Neural cell (in vitro differentiated cells): ENCODE results near the gene ZNF445. TPM values are rescaled to one million over a fixed set of nuclear protein-coding genes. Genes with fewer than 3 reads are reported as not detected.

Experiments
- H2AFZ ChIP-seq: fragments of 200-600, 300-800 bp; sonication (generic), shearing (Covaris generic); 2 replicates; pipeline ENCODE4 v1.6.0; 2014; ENCODE audit warnings: low read depth, mild to moderate bottlenecking, antibody characterized with exemption, low read length, moderate library complexity
- H3F3A ChIP-seq: fragments of 200-600 bp; shearing (Covaris generic); 2 replicates; pipeline ENCODE4 v1.6.1; 2016; ENCODE audit warnings: mild to moderate bottlenecking, moderate library complexity, mixed read lengths, antibody characterized with exemption, low read length; ENCODE audit not compliant: insufficient read depth, poor library complexity, severe bottlenecking
- H3K27ac ChIP-seq: fragments of 200-600, 300-800 bp; sonication (generic), shearing (Covaris generic); 2 replicates; pipeline ENCODE4 v1.5.1; 2014; ENCODE audit warnings: mild to moderate bottlenecking, low read length, moderate library complexity
- H3K27me3 ChIP-seq: fragments of 300-800, 200-600 bp; sonication (generic), shearing (Covaris generic); 2 replicates; pipeline ENCODE4 v1.6.0; 2014; ENCODE audit warnings: mild to moderate bottlenecking, low read depth, low read length, moderate library complexity; ENCODE audit not compliant: insufficient read depth
- H3K36me3 ChIP-seq: fragments of 300-800, 200-600 bp; sonication (generic), shearing (Covaris generic); 2 replicates; pipeline ENCODE4 v1.5.1; 2014; ENCODE audit warnings: mild to moderate bottlenecking, antibody characterized with exemption, low read length, moderate library complexity; ENCODE audit not compliant: insufficient read depth
- H3K4me2 ChIP-seq: fragments of 300-800, 200-600 bp; sonication (generic), shearing (Covaris generic); 2 replicates; pipeline ENCODE4 v1.6.0; 2014; ENCODE audit warnings: mild to moderate bottlenecking, low read length
- H3K4me3 ChIP-seq: fragments of 300-800, 200-600 bp; sonication (generic), shearing (Covaris generic); 2 replicates; pipeline ENCODE4 v1.5.1; 2014; ENCODE audit warnings: mild to moderate bottlenecking, low read length, moderate library complexity
- H3K79me2 ChIP-seq: fragments of 200-600 bp; shearing (Covaris generic); replicated peaks from 2 replicates; pipeline ENCODE4 v1.6.0; 2014; ENCODE audit warnings: mild to moderate bottlenecking, low read length, moderate library complexity; ENCODE audit not compliant: insufficient read depth
- H3K9ac ChIP-seq: fragments of 300-800, 200-600 bp; sonication (generic), shearing (Covaris generic); 2 replicates; pipeline ENCODE4 v1.6.1; 2016; ENCODE audit warnings: mild to moderate bottlenecking, low read length, mixed read lengths
- H3K9me2 ChIP-seq: fragments of 200-600 bp; shearing (Covaris generic); 2 replicates; pipeline ENCODE4 v1.6.1; 2016; ENCODE audit warnings: mild to moderate bottlenecking, low read length, mixed read lengths; ENCODE audit not compliant: insufficient read depth
- H3K9me3 ChIP-seq: fragments of 200-600, 300-800 bp; sonication (generic), shearing (Covaris generic); 2 replicates; pipeline ENCODE4 v1.6.1; 2016; ENCODE audit warnings: mild to moderate bottlenecking, mixed run types, low read length, moderate library complexity, mixed read lengths
- H4K20me1 ChIP-seq: fragments of 200-600 bp; shearing (Covaris generic); 2 replicates; pipeline ENCODE4 v1.6.1; 2016; ENCODE audit warnings: mild to moderate bottlenecking, mixed run types; ENCODE audit not compliant: insufficient read depth
- EP300 ChIP-seq: fragments of 450-650 bp; conservative IDR thresholded peaks from 2 replicates; pipeline ENCODE4 v1.6.1; 2014; ENCODE audit warnings: antibody characterized with exemption, mild to moderate bottlenecking, moderate library complexity; ENCODE audit not compliant: poor library complexity, severe bottlenecking
- EZH2 ChIP-seq: fragments of 200-600, 300-800 bp; shearing (Covaris generic), sonication (generic); IDR thresholded peaks from 2 replicates; pipeline ENCODE4 v1.6.1; 2014; ENCODE audit warnings: antibody characterized with exemption, low read length, borderline replicate concordance, mild to moderate bottlenecking; ENCODE audit not compliant: insufficient read depth, poor library complexity, severe bottlenecking
- MXI1 ChIP-seq: fragments of 450-650 bp; conservative IDR thresholded peaks from 2 replicates; pipeline ENCODE4 v1.6.1; 2014; ENCODE audit warnings: antibody characterized with exemption, mild to moderate bottlenecking; ENCODE audit not compliant: poor library complexity, severe bottlenecking
- POLR2AphosphoS5 ChIP-seq: IDR thresholded peaks from 2 replicates; pipeline ENCODE4 v1.6.1; 2012
- RAD21 ChIP-seq: fragments of 450-650 bp; conservative IDR thresholded peaks from 2 replicates; pipeline ENCODE4 v1.6.1; 2014; ENCODE audit warnings: antibody characterized with exemption, mild to moderate bottlenecking, moderate library complexity
- SMC3 ChIP-seq: fragments of 450-650 bp; conservative IDR thresholded peaks from 2 replicates; pipeline ENCODE4 v1.6.1; 2014; ENCODE audit warnings: antibody characterized with exemption, mild to moderate bottlenecking, moderate library complexity; ENCODE audit not compliant: poor library complexity
- TAF1 ChIP-seq: IDR thresholded peaks from 2 replicates; pipeline ENCODE4 v1.6.1; 2012; ENCODE audit warnings: low read depth
- polyA plus RNA-seq: library from polyadenylated mRNA; depleted of rRNA; stranded (reverse); fragments of >200 nt; gene quantifications from 2 replicates; pipeline ENCODE4 v1.2.3, GENCODE V29; 2014
- TF ChIP-seq, protein P1 (sequence below): fragments of 450-650 bp; IDR thresholded peaks from 2 replicates; pipeline ENCODE4 v1.5.1; 2014; ENCODE audit warnings: antibody characterized with exemption, mild to moderate bottlenecking, moderate library complexity; ENCODE audit not compliant: poor library complexity, severe bottlenecking
- TF ChIP-seq, protein P2 (sequence below): IDR thresholded peaks from 2 replicates; pipeline ENCODE4 v1.6.1; 2012; ENCODE audit warnings: borderline replicate concordance

The ZNF445 gene
- polyA plus RNA-seq, 1 donor from 2014 or later: 15.8 TPM

DNA sequence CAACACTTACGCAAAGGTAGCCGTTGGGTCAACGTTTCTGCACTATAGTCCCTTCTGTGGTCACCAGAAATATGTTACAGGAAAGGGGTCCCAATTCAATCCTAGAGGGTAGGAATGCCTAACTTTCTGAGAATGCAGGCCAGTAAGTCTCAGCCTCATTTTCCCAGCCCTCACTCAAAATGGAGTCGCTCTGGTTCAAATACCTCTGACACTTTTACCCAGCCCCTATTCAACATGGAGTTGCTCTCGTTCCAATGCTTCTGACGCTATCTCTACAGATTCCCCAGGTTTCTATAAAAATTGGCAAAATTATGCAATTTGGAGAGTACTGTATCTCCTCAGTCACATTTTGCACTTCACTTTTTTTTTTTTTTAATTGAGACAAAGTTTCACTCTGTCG, 39.7 kb downstream of the ZNF445 start:
- no peaks in the 10 kb centered on the region for H3K9me2 ChIP-seq

GRCh38 chr3:44436181-44436580, 41.3 kb downstream of the ZNF445 start:
- no peaks in the 10 kb centered on the region for H4K20me1 ChIP-seq
- H3K4me3 ChIP-seq: no peak overlapping the region
- no peaks in the 10 kb centered on the region for H3K27me3 ChIP-seq
- H3K27ac ChIP-seq: no peak overlapping the region
- no peaks in the 10 kb centered on the region for H3F3A ChIP-seq
- H3K9me2 ChIP-seq: no peaks in the 10 kb centered on the region
- no peaks in the 10 kb centered on the region for H3K9me3 ChIP-seq
- no peaks in the 10 kb centered on the region for H3K79me2 ChIP-seq
- H2AFZ ChIP-seq: no peak overlapping the region
- no peak overlapping the region for H3K9ac ChIP-seq
- TF ChIP-seq, protein P1, sequence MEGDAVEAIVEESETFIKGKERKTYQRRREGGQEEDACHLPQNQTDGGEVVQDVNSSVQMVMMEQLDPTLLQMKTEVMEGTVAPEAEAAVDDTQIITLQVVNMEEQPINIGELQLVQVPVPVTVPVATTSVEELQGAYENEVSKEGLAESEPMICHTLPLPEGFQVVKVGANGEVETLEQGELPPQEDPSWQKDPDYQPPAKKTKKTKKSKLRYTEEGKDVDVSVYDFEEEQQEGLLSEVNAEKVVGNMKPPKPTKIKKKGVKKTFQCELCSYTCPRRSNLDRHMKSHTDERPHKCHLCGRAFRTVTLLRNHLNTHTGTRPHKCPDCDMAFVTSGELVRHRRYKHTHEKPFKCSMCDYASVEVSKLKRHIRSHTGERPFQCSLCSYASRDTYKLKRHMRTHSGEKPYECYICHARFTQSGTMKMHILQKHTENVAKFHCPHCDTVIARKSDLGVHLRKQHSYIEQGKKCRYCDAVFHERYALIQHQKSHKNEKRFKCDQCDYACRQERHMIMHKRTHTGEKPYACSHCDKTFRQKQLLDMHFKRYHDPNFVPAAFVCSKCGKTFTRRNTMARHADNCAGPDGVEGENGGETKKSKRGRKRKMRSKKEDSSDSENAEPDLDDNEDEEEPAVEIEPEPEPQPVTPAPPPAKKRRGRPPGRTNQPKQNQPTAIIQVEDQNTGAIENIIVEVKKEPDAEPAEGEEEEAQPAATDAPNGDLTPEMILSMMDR: no peak
- TF ChIP-seq POLR2AphosphoS5 (no peak), MXI1 (no peak), SMC3 (no peak), EP300 (no peak), TAF1 (no peak), EZH2 (no peak), RAD21 (no peak)
- TF ChIP-seq, protein P2, sequence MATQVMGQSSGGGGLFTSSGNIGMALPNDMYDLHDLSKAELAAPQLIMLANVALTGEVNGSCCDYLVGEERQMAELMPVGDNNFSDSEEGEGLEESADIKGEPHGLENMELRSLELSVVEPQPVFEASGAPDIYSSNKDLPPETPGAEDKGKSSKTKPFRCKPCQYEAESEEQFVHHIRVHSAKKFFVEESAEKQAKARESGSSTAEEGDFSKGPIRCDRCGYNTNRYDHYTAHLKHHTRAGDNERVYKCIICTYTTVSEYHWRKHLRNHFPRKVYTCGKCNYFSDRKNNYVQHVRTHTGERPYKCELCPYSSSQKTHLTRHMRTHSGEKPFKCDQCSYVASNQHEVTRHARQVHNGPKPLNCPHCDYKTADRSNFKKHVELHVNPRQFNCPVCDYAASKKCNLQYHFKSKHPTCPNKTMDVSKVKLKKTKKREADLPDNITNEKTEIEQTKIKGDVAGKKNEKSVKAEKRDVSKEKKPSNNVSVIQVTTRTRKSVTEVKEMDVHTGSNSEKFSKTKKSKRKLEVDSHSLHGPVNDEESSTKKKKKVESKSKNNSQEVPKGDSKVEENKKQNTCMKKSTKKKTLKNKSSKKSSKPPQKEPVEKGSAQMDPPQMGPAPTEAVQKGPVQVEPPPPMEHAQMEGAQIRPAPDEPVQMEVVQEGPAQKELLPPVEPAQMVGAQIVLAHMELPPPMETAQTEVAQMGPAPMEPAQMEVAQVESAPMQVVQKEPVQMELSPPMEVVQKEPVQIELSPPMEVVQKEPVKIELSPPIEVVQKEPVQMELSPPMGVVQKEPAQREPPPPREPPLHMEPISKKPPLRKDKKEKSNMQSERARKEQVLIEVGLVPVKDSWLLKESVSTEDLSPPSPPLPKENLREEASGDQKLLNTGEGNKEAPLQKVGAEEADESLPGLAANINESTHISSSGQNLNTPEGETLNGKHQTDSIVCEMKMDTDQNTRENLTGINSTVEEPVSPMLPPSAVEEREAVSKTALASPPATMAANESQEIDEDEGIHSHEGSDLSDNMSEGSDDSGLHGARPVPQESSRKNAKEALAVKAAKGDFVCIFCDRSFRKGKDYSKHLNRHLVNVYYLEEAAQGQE: no peak
- H3K36me3 ChIP-seq: no peaks in the 10 kb centered on the region
- H3K4me2 ChIP-seq: no peak overlapping the region

More for the DNA sequence above, 39.7 kb downstream of the ZNF445 start:
- Histone ChIP-seq H3K79me2 (no peaks in the 10 kb centered on the region), H3K4me3 (no peak overlapping the region), H3K9ac (no peak overlapping the region), H4K20me1 (no peaks in the 10 kb centered on the region), H2AFZ (no peak overlapping the region), H3F3A (no peaks in the 10 kb centered on the region), H3K9me3 (no peaks in the 10 kb centered on the region), H3K36me3 (no peaks in the 10 kb centered on the region), H3K27me3 (no peaks in the 10 kb centered on the region), H3K27ac (no peak overlapping the region), H3K4me2 (no peak overlapping the region)
- no peak for TF ChIP-seq SMC3
- no peak for TF ChIP-seq RAD21
- no peak for TF ChIP-seq EZH2
- TF ChIP-seq, protein P2: no peak
- no peak for TF ChIP-seq TAF1
- TF ChIP-seq MXI1: no peak
- TF ChIP-seq EP300: no peak
- TF ChIP-seq, protein P1: no peak
- TF ChIP-seq POLR2AphosphoS5: no peak
